ENCODE measurements around the gene HOXD4.

- TF ChIP-seq CTCF (IDR thresholded peaks at IDR 0.05; ENCODE audit: low read depth, low read length, poor library complexity, severe bottlenecking) (no peak), EZH2phosphoT487 (IDR thresholded peaks at IDR 0.05; ENCODE audit: borderline replicate concordance, low read length) (no peak)
Observed at GRCh38 chr2:176136374-176137251, 14.7 kb upstream of the HOXD4 start.
